ENCODE data around the gene ADIPOR2. TPM values are rescaled to one million over a fixed set of nuclear protein-coding genes. Genes with fewer than 3 reads are reported as not detected.
A peak's percentile ranks its signal among the peaks of the same experiment; 100 is the strongest.

The ADIPOR2 gene
- total RNA-seq, 1 donor from 2014 or later, result 29.6 TPM

DNA sequence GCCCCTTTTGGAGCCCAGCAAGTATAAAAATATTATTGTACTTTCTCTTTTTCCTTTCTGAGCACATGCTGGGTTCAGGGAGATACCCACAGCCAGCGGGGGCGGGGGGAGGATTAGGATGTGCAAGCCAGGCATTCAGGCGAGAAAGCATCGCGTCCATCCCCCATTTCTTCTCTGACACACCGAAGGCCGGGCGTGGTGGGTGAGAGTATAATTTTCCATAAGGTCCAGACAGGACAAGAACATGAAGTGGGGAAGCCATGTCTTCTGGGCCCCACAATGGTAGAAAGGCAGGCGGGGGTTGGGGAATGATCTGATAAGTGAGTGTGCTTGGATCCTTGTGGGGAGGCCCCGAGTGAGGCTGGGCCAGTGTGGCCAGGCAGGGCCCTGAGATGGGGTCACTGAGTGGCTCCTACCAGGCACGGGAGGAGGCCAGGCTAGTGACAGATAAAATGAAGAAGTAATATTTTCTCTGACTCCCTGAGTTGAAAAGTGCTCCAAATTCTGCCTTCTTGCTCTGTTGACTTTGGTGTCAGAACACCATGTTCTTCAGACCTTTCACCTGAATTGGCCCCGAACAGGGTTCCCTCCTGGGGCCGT is 118.8 kb downstream of the ADIPOR2 start:
- Histone ChIP-seq H3K4me1 (no peaks in the 10 kb centered on the region), H3K9ac (no peak overlapping the region), H3K27ac (no peak overlapping the region), H3K4me3 (no peak overlapping the region), H3K36me3 (no peaks in the 10 kb centered on the region), H3K79me2 (ENCODE audit: low read depth) (no peaks in the 10 kb centered on the region), H3K9me3 (ENCODE audit: low read depth) (no peaks in the 10 kb centered on the region), H2AFZ (replicated peaks) (no peak overlapping the region), H3K27me3 (no peaks in the 10 kb centered on the region), H4K20me1 (ENCODE audit: low read depth) (no peaks in the 10 kb centered on the region), H3K4me2 (no peak overlapping the region), H3F3A (ENCODE audit: low read depth) (no peaks in the 10 kb centered on the region)
- Mint-ChIP-seq H3K27me3 (ENCODE audit: insufficient read depth, low read depth) (peaks cover 10% of the 10 kb centered on the region), H3K4me1 (peaks cover 33% of the 10 kb centered on the region), H3K4me3 (no peak overlapping the region), H3K9me3 (peaks cover 2% of the 10 kb centered on the region), H3K27ac (peak overlapping the region; percentile 43), H3K36me3 (peaks cover 2% of the 10 kb centered on the region)
- TF ChIP-seq, protein P1, sequence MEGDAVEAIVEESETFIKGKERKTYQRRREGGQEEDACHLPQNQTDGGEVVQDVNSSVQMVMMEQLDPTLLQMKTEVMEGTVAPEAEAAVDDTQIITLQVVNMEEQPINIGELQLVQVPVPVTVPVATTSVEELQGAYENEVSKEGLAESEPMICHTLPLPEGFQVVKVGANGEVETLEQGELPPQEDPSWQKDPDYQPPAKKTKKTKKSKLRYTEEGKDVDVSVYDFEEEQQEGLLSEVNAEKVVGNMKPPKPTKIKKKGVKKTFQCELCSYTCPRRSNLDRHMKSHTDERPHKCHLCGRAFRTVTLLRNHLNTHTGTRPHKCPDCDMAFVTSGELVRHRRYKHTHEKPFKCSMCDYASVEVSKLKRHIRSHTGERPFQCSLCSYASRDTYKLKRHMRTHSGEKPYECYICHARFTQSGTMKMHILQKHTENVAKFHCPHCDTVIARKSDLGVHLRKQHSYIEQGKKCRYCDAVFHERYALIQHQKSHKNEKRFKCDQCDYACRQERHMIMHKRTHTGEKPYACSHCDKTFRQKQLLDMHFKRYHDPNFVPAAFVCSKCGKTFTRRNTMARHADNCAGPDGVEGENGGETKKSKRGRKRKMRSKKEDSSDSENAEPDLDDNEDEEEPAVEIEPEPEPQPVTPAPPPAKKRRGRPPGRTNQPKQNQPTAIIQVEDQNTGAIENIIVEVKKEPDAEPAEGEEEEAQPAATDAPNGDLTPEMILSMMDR (IDR thresholded peaks at IDR 0.05), result no peak
- TF ChIP-seq EZH2 (IDR thresholded peaks at IDR 0.05) (no peak), EZH2phosphoT487 (IDR thresholded peaks at IDR 0.05) (no peak)
- no peak for DNase-seq (ENCODE audit: low spot score)

GRCh38 chr12:1810201-1810930 is 119.5 kb downstream of the ADIPOR2 start:
- Mint-ChIP-seq H3K27ac (peak overlapping the region; percentile 44), H3K4me1 (peaks cover 35% of the 10 kb centered on the region), H3K4me3 (no peak overlapping the region), H3K27me3 (ENCODE audit: insufficient read depth, low read depth) (peaks cover 9% of the 10 kb centered on the region), H3K9me3 (peaks cover 2% of the 10 kb centered on the region), H3K36me3 (peaks cover 2% of the 10 kb centered on the region)
- Histone ChIP-seq H3K36me3 (no peaks in the 10 kb centered on the region), H3K4me1 (no peaks in the 10 kb centered on the region), H3K9ac (no peak overlapping the region), H4K20me1 (ENCODE audit: low read depth) (no peaks in the 10 kb centered on the region), H2AFZ (replicated peaks) (no peak overlapping the region), H3K4me2 (no peak overlapping the region), H3F3A (ENCODE audit: low read depth) (no peaks in the 10 kb centered on the region), H3K4me3 (no peak overlapping the region), H3K27me3 (no peaks in the 10 kb centered on the region), H3K9me3 (ENCODE audit: low read depth) (no peaks in the 10 kb centered on the region), H3K79me2 (ENCODE audit: low read depth) (no peaks in the 10 kb centered on the region), H3K27ac (no peak overlapping the region)
- no peak for TF ChIP-seq EZH2phosphoT487 (IDR thresholded peaks at IDR 0.05)
- TF ChIP-seq EZH2 (IDR thresholded peaks at IDR 0.05), result no peak
- TF ChIP-seq, protein P1 (IDR thresholded peaks at IDR 0.05), result no peak
- no peak for DNase-seq (ENCODE audit: low spot score)

- Mint-ChIP-seq H3K9me3 (peaks cover 2% of the 10 kb centered on the region), H3K4me1 (peaks cover 40% of the 10 kb centered on the region)
- no peaks in the 10 kb centered on the region for H4K20me1 ChIP-seq (ENCODE audit: low read depth)
Observed at GRCh38 chr12:1810931-1811280, 120.0 kb downstream of the ADIPOR2 start.

More at GRCh38 chr12:1810931-1811280, 120.0 kb downstream of the ADIPOR2 start:
- no peak overlapping the region for H3K4me2 ChIP-seq
- Mint-ChIP-seq H3K27me3 (ENCODE audit: insufficient read depth, low read depth) (peaks cover 9% of the 10 kb centered on the region), H3K36me3 (peaks cover 2% of the 10 kb centered on the region), H3K4me3 (no peak overlapping the region), H3K27ac (no peak overlapping the region)
- H3K4me3 ChIP-seq, result no peak overlapping the region
- no peaks in the 10 kb centered on the region for H3K9me3 ChIP-seq (ENCODE audit: low read depth)
- no peaks in the 10 kb centered on the region for H3K36me3 ChIP-seq
- H3K4me1 ChIP-seq, result no peaks in the 10 kb centered on the region
- no peaks in the 10 kb centered on the region for H3K27me3 ChIP-seq
- H3F3A ChIP-seq (ENCODE audit: low read depth), result no peaks in the 10 kb centered on the region
- TF ChIP-seq EZH2 (IDR thresholded peaks at IDR 0.05), result no peak
- no peak overlapping the region for H3K9ac ChIP-seq
- no peak overlapping the region for H2AFZ ChIP-seq (replicated peaks)
- no peaks in the 10 kb centered on the region for H3K79me2 ChIP-seq (ENCODE audit: low read depth)
- no peak for DNase-seq (ENCODE audit: low spot score)
- H3K27ac ChIP-seq, result no peak overlapping the region

All from neural progenitor cell (in vitro differentiated cells).